KMS-11 (cell line): ENCODE data around the gene ARL15.

ENCODE experiments used
- H2AFZ ChIP-seq: fragments of 200-600 bp; sonication (generic); 2 replicates; pipeline ENCODE4 v1.6.1; 2016; ENCODE audit warnings: antibody characterized with exemption, mixed run types, low read depth
- H3K27ac ChIP-seq: fragments of 200-600 bp; sonication (generic); 2 replicates; pipeline ENCODE4 v1.6.1; 2016; ENCODE audit warnings: mild to moderate bottlenecking, mixed run types
- H3K27me3 ChIP-seq: fragments of 200-600 bp; sonication (generic); 2 replicates; pipeline ENCODE4 v1.6.1; 2017; ENCODE audit warnings: mild to moderate bottlenecking, low read depth, mixed run types, moderate library complexity; ENCODE audit not compliant: insufficient read depth
- H3K36me3 ChIP-seq: fragments of 200-600 bp; sonication (generic); 2 replicates; pipeline ENCODE4 v1.6.1; 2017; ENCODE audit warnings: mild to moderate bottlenecking, mixed run types; ENCODE audit not compliant: insufficient read depth
- H3K4me1 ChIP-seq: fragments of 200-600 bp; sonication (generic); 2 replicates; pipeline ENCODE4 v1.6.1; 2016; ENCODE audit warnings: mild to moderate bottlenecking, low read depth, mixed run types; ENCODE audit not compliant: poor library complexity, severe bottlenecking
- H3K4me2 ChIP-seq: fragments of 200-600 bp; sonication (generic); 2 replicates; pipeline ENCODE4 v1.7.0; 2016; ENCODE audit warnings: mild to moderate bottlenecking, mixed run types
- H3K4me3 ChIP-seq: fragments of 200-600 bp; sonication (generic); IDR thresholded peaks from 2 replicates; pipeline ENCODE4 v1.6.1; 2017; ENCODE audit warnings: low read depth, low read length, mixed read lengths; ENCODE audit not compliant: insufficient read depth
- H3K79me2 ChIP-seq: fragments of 200-600 bp; sonication (generic); 2 replicates; pipeline ENCODE4 v1.6.1; 2016; ENCODE audit warnings: low read depth, mixed run types; ENCODE audit not compliant: insufficient read depth
- H3K9ac ChIP-seq: fragments of 200-600 bp; sonication (generic); 2 replicates; pipeline ENCODE4 v1.6.1; 2016; ENCODE audit warnings: mild to moderate bottlenecking, mixed run types
- H4K20me1 ChIP-seq: fragments of 200-600 bp; sonication (generic); 2 replicates; pipeline ENCODE4 v1.6.1; 2016; ENCODE audit warnings: mild to moderate bottlenecking, mixed run types; ENCODE audit not compliant: insufficient read depth
- CTCF ChIP-seq: fragments of 200-600 bp; sonication (generic); conservative IDR thresholded peaks from 2 replicates; pipeline ENCODE4 v1.6.1; 2017; ENCODE audit warnings: low read depth, mild to moderate bottlenecking, antibody characterized with exemption, low read length, moderate library complexity, mixed read lengths

Gene ARL15

GRCh38 chr5:53934151-53934820 is 376.1 kb downstream of the ARL15 start:
- no peak overlapping the region for H3K4me3 ChIP-seq
- no peaks in the 10 kb centered on the region for H3K79me2 ChIP-seq
- no peaks in the 10 kb centered on the region for H3K27me3 ChIP-seq
- no peaks in the 10 kb centered on the region for H4K20me1 ChIP-seq
- H3K36me3 ChIP-seq, result no peaks in the 10 kb centered on the region
- H2AFZ ChIP-seq, result no peak overlapping the region
- no peak overlapping the region for H3K4me2 ChIP-seq
- H3K27ac ChIP-seq, result no peak overlapping the region
- TF ChIP-seq CTCF, result no peak
- H3K9ac ChIP-seq, result no peak overlapping the region
- no peaks in the 10 kb centered on the region for H3K4me1 ChIP-seq

GRCh38 chr5:53932351-53932750 is 378.0 kb downstream of the ARL15 start:
- Histone ChIP-seq H4K20me1 (no peaks in the 10 kb centered on the region), H3K27me3 (no peaks in the 10 kb centered on the region), H3K36me3 (no peaks in the 10 kb centered on the region), H3K79me2 (no peaks in the 10 kb centered on the region), H3K4me2 (no peak overlapping the region), H3K4me1 (no peaks in the 10 kb centered on the region), H3K4me3 (no peak overlapping the region), H3K27ac (no peak overlapping the region), H3K9ac (no peak overlapping the region), H2AFZ (no peak overlapping the region)
- no peak for TF ChIP-seq CTCF

- TF ChIP-seq CTCF, result no peak
- Histone ChIP-seq H3K27ac (no peak overlapping the region), H3K4me3 (no peak overlapping the region), H3K79me2 (no peaks in the 10 kb centered on the region), H3K36me3 (no peaks in the 10 kb centered on the region), H3K4me1 (no peaks in the 10 kb centered on the region), H2AFZ (no peak overlapping the region), H3K4me2 (no peak overlapping the region), H4K20me1 (no peaks in the 10 kb centered on the region), H3K27me3 (no peaks in the 10 kb centered on the region), H3K9ac (no peak overlapping the region)
Observed at GRCh38 chr5:53930457-53930856, 379.9 kb downstream of the ARL15 start.

GRCh38 chr5:53929570-53929969 is 380.8 kb downstream of the ARL15 start:
- H3K79me2 ChIP-seq, result no peaks in the 10 kb centered on the region

More at GRCh38 chr5:53929570-53929969, 380.8 kb downstream of the ARL15 start:
- Histone ChIP-seq H3K36me3 (no peaks in the 10 kb centered on the region), H3K4me3 (no peak overlapping the region), H3K9ac (no peak overlapping the region), H3K27me3 (no peaks in the 10 kb centered on the region), H3K27ac (no peak overlapping the region), H2AFZ (no peak overlapping the region), H3K4me2 (no peak overlapping the region), H4K20me1 (no peaks in the 10 kb centered on the region), H3K4me1 (no peaks in the 10 kb centered on the region)
- TF ChIP-seq CTCF, result no peak
